Breast epithelium (tissue), 3 donors: ENCODE results near the gene RAD23B.

Experiments used
- POLR2A ChIP-seq: fragments of 450-650 bp; IDR thresholded peaks from one replicate; pipeline ENCODE4 v1.6.1; 2016; ENCODE audit warnings: antibody characterized with exemption, mild to moderate bottlenecking, moderate library complexity
- POLR2AphosphoS5 ChIP-seq, 3 donors: sonication (generic); formaldehyde crosslinking; IDR thresholded peaks; one replicate each; pipeline ENCODE4 v1.6.1; 2017; ENCODE audit warnings: antibody characterized with exemption in 3 of 3

DNA sequence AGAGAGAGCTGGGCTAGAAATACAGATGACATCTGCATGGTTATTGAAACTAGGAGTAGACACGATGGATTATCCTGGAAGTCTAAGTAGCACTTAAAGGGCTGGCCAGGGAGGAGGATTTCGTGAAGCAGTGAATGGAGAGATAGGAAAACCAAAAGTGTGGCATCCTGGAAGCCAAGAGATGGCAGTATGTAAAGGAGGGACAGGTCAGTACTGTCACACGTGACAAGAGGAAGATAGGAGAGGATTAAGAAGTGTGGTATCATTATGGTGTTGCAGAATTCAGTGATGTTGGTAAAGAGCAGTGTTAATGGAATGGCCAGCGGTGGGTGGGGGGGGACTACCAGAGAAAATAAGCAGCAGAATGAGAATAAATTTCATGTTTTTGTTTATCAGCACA is 11.7 kb downstream of the RAD23B start:
- no peak for TF ChIP-seq POLR2AphosphoS5 (IDR thresholded peaks at IDR 0.05)
- no peak for TF ChIP-seq POLR2A
